ENCODE data around the gene APOL1.
A peak's percentile ranks its signal among the peaks of the same experiment; 100 is the strongest.

APOL1 gene

DNA sequence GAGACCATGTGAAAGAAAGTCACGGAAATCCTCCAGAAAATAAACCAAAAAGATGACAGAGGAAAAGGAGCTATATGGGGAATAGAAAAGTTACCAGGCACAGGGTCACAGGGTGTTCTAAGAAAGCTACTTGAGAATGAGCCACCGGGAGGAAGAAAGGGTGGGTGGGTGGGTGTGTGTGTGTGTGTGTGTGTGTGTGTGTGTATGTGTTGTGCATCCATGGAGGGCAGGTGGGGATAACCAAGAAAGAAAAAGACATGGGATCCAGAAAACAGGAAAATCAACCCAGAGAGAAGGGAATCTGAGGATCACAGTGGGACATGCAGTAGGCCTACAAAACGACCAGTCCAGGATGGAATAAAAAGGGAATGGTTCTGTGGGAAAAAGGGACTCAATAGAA, 17.3 kb upstream of the APOL1 start:
- TF ChIP-seq ZFX (IDR thresholded peaks at IDR 0.05; ENCODE audit: borderline replicate concordance) (no peak), CTCF (IDR thresholded peaks at IDR 0.05) (no peak)
- H3K27ac ChIP-seq = no peak overlapping the region

GRCh38 chr22:36236388-36237319, 16.3 kb upstream of the APOL1 start:
- no peak overlapping the region for H3K27ac ChIP-seq
- TF ChIP-seq ZFX (IDR thresholded peaks at IDR 0.05; ENCODE audit: borderline replicate concordance) = no peak

DNA sequence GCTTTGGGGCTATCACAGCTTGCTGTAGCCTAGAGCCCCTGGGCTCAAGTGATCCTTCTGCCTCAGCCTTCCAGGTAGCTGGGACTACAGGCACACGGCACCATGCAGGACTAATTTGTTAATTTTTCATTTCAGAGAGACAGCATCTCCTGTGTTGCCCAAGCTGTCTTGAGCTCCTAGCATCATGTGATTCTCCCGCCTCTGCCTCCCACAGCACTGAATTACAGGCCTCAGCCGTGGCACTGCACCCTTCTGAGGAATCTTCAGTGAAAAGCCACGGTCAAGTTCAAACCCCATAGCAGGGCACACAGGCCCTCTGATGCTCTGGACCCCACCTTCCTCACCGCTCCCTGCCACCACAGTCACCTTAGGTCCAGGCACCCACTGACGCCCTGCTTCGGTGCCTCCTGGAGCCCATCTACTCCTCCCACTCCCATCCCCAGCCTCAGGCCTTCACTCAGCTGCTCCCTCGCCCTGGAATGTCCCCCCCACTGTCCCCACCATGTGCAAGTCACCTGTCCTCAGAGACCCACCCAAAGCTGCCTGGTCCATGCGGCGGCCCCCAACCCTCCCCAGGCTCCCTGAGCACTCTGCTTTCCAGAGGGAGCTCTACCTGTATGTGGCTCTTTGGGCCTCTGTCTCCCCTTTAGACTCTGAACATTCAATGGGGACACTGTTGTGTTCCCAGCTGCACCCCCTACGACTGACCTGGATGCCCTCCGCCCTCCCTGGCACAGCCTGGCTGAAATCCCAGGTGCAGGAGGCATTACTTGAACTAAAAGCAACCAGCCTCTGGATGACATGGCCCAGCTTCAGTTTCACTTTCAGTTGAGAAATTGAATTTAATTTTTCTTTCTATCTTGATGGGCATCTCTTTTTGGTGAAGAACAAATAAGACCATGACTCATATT, 15.2 kb upstream of the APOL1 start:
- TF ChIP-seq CTCF (IDR thresholded peaks at IDR 0.05) (no peak), ZFX (IDR thresholded peaks at IDR 0.05; ENCODE audit: borderline replicate concordance) (no peak)
- no peak overlapping the region for H3K27ac ChIP-seq

- H3K27ac ChIP-seq = peak overlapping the region; percentile 46
- TF ChIP-seq ZFX (IDR thresholded peaks at IDR 0.05; ENCODE audit: borderline replicate concordance) (no peak), CTCF (IDR thresholded peaks at IDR 0.05) (no peak)
Measured at GRCh38 chr22:36238373-36239149, 14.4 kb upstream of the APOL1 start.

DNA sequence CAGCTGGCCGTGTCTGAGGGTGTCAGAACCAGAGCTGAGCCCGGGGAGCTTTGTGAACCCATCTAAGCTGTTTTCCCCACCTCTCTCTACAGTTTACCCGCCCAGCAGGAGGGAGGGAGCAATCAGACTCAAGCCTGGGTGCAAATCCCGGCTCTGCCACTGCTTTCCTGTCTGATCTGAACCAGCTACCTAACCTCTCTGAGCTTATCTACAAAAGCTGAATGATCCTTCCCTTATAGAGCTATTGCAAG, 13.9 kb upstream of the APOL1 start:
- TF ChIP-seq CTCF (IDR thresholded peaks at IDR 0.05) (no peak), ZFX (IDR thresholded peaks at IDR 0.05; ENCODE audit: borderline replicate concordance) (no peak)
- H3K27ac ChIP-seq = peak overlapping the region; percentile 46

- H3K27ac ChIP-seq = peak within 1 kb of the TSS; percentile 46
- peak; percentile 82 for TF ChIP-seq CTCF (IDR thresholded peaks at IDR 0.05)
- TF ChIP-seq ZFX (IDR thresholded peaks at IDR 0.05; ENCODE audit: borderline replicate concordance) = no peak
Measured at GRCh38 chr22:36239401-36240171, 13.3 kb upstream of the APOL1 start, which contains the start of gene APOL2. Gene APOL2 (minus strand): TSS chr22:36239527. CDS start chr22:36233162, 6,365 bp downstream.

All from 22Rv1 (cell line).